Posterior cingulate gyrus (tissue), 11 donors: ENCODE results near the gene NTRK2.

Experiments used
- DNase-seq, 10 donors: peaks; one replicate each; pipeline versions ENCODE4 v3.0.0 to v3.0.0-alpha.2; 2020 to 2021; ENCODE audit warnings: mixed read lengths in 3 of 10
- intact Hi-C: fragments of 100-400 bp; cut with DNase I; formaldehyde crosslinking; loops from one replicate; pipeline ENCODE4 v1.15.1; 2023

The NTRK2 gene

GRCh38 chr9:84772511-84772910, 103.0 kb downstream of the NTRK2 start:
- DNase-seq: no peak
- intact Hi-C loops: no loop called here

- DNase-seq: no peak
- intact Hi-C loops: no loop called here
These were observed 103.5 kb downstream of the NTRK2 start for GRCh38 chr9:84773022-84773421.

- intact Hi-C loops: no loop called here
- DNase-seq: no peak
These were observed 105.6 kb downstream of the NTRK2 start for GRCh38 chr9:84775056-84775643.

GRCh38 chr9:84778570-84778969, 109.0 kb downstream of the NTRK2 start:
- intact Hi-C loops: no loop called here
- DNase-seq: peak in 9 of 10 donors; percentile 23 to 90 (median 46)

GRCh38 chr9:84779883-84780282, 110.4 kb downstream of the NTRK2 start:
- intact Hi-C loops: loop anchor here (5.0 kb wide), 1 partner anchor 113 kb away; the partner anchor contains the start of gene NTRK2
- DNase-seq: no peak

- no peak for DNase-seq
These were observed 110.9 kb downstream of the NTRK2 start for GRCh38 chr9:84780385-84780784.

GRCh38 chr9:84781458-84781857, 111.9 kb downstream of the NTRK2 start:
- DNase-seq: no peak
- intact Hi-C loops: loop anchor here (5.0 kb wide), 1 partner anchor 114 kb away; the partner anchor contains the start of gene NTRK2

More at GRCh38 chr9:84780385-84780784, 110.9 kb downstream of the NTRK2 start:
- intact Hi-C loops: loop anchor here (5.0 kb wide), 1 partner anchor 113 kb away; the partner anchor contains the start of gene NTRK2

- DNase-seq: no peak
- intact Hi-C loops: loop anchor here (5.0 kb wide), 1 partner anchor 115 kb away; the partner anchor contains the start of gene NTRK2
These were observed 112.7 kb downstream of the NTRK2 start for GRCh38 chr9:84781931-84782866.

- DNase-seq: no peak
These were observed 116.4 kb downstream of the NTRK2 start for GRCh38 chr9:84785792-84786547.

GRCh38 chr9:84788803-84789462, 119.4 kb downstream of the NTRK2 start:
- no peak for DNase-seq
- intact Hi-C loops: no loop called here

More at GRCh38 chr9:84785792-84786547, 116.4 kb downstream of the NTRK2 start:
- intact Hi-C loops: no loop called here

- intact Hi-C loops: no loop called here
- DNase-seq: no peak
These were observed 119.9 kb downstream of the NTRK2 start for GRCh38 chr9:84789463-84789830.

- intact Hi-C loops: no loop called here
- no peak for DNase-seq
These were observed 122.1 kb downstream of the NTRK2 start for GRCh38 chr9:84791643-84792042.

GRCh38 chr9:84793251-84793650, 123.7 kb downstream of the NTRK2 start:
- intact Hi-C loops: no loop called here
- DNase-seq: no peak

- DNase-seq: peak in 2 of 10 donors; percentile 30 to 57
- intact Hi-C loops: no loop called here
These were observed 125.6 kb downstream of the NTRK2 start for GRCh38 chr9:84794981-84795637.

GRCh38 chr9:84796404-84796803, 126.9 kb downstream of the NTRK2 start:
- intact Hi-C loops: no loop called here
- no peak for DNase-seq

GRCh38 chr9:84799251-84799650, 129.7 kb downstream of the NTRK2 start:
- no peak for DNase-seq
- intact Hi-C loops: no loop called here

GRCh38 chr9:84804951-84805694, 135.6 kb downstream of the NTRK2 start:
- intact Hi-C loops: no loop called here
- no peak for DNase-seq

GRCh38 chr9:84807431-84807830, 137.9 kb downstream of the NTRK2 start:
- intact Hi-C loops: no loop called here
- DNase-seq: no peak

GRCh38 chr9:84807870-84808390, 138.4 kb downstream of the NTRK2 start:
- intact Hi-C loops: no loop called here
- no peak for DNase-seq
